SU-DHL-6 (cell line): Measurements from ENCODE around the gene ADGRB3.

ENCODE experiments used
- EZH2phosphoT487 ChIP-seq: fragments of 200-600 bp; sonication (generic), shearing (Covaris generic); conservative IDR thresholded peaks from 2 replicates; pipeline ENCODE4 v1.6.1; 2018; ENCODE audit warnings: mild to moderate bottlenecking, antibody characterized with exemption, low read length, moderate library complexity, mixed read lengths
- TF ChIP-seq, protein P1 (sequence below): fragments of 200-600 bp; sonication (generic); IDR thresholded peaks from one replicate; pipeline ENCODE4 v1.5.1; 2017; ENCODE audit warnings: antibody characterized with exemption, mild to moderate bottlenecking, low read length, moderate library complexity; ENCODE audit not compliant: insufficient read depth, poor library complexity, severe bottlenecking

DNA sequence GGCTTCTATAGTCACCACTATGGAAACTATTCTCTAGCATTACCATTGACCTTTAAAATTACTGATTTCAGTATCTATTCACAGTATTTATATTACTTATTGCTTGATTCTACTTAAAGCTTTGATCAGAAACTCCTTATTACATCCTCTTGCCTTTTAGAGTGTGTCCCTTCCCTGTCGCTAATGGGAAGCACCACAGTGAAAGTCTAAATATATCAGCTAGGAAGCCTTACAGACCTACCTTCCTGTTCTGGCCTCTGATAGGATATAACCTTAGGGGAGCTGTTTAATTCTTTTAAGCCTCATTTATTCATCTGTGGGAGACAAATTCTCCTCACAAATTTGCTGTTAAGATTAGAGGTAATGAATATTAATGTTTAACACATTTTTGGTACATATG, 122.7 kb downstream of the ADGRB3 start:
- TF ChIP-seq, protein P1, sequence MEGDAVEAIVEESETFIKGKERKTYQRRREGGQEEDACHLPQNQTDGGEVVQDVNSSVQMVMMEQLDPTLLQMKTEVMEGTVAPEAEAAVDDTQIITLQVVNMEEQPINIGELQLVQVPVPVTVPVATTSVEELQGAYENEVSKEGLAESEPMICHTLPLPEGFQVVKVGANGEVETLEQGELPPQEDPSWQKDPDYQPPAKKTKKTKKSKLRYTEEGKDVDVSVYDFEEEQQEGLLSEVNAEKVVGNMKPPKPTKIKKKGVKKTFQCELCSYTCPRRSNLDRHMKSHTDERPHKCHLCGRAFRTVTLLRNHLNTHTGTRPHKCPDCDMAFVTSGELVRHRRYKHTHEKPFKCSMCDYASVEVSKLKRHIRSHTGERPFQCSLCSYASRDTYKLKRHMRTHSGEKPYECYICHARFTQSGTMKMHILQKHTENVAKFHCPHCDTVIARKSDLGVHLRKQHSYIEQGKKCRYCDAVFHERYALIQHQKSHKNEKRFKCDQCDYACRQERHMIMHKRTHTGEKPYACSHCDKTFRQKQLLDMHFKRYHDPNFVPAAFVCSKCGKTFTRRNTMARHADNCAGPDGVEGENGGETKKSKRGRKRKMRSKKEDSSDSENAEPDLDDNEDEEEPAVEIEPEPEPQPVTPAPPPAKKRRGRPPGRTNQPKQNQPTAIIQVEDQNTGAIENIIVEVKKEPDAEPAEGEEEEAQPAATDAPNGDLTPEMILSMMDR = no peak
- no peak for TF ChIP-seq EZH2phosphoT487
